Measurements from ENCODE around the gene IL32. TPM values are rescaled to one million over a fixed set of nuclear protein-coding genes. Genes with fewer than 3 reads are reported as not detected.

IL32 gene
- total RNA-seq, 1 experiment from 2014 or later, result 4.7 TPM

- H3K9me3 Mint-ChIP-seq, result no peaks in the 10 kb centered on the region
- peak overlapping the region; percentile 78 for H3K4me3 Mint-ChIP-seq
- peak; percentile 22 for ATAC-seq
- H3K27ac Mint-ChIP-seq, result no peak overlapping the region
- peaks cover 13% of the 10 kb centered on the region for H3K4me1 Mint-ChIP-seq
- POLR2A ChIA-PET, result interaction anchor here (0.8 to 2.5 kb wide), 7 partner anchors 9 to 88 kb away, joined by 3 to 8 read pairs (median 4); partner anchors contain the start of gene ZNF213
- peaks cover 7% of the 10 kb centered on the region for H3K36me3 Mint-ChIP-seq
- CTCF ChIA-PET, result interaction anchor here (0.6 to 5.8 kb wide), 12 partner anchors 8 to 130 kb away, joined by 3 to 86 read pairs (median 5); partner anchors contain the start of gene TNFRSF12A
- no peak for TF ChIP-seq ETV6 (CRISPR knock-in tag; IDR thresholded peaks at IDR 0.05)
- TF ChIP-seq ZNF317 (CRISPR knock-in tag; IDR thresholded peaks at IDR 0.05; ENCODE audit: borderline replicate concordance, low read depth), result 0 out of 2 replicates have a peak, but pooled peaks have one; percentile 34
- TF ChIP-seq ARID4B (CRISPR knock-in tag; IDR thresholded peaks at IDR 0.05; ENCODE audit: borderline replicate concordance), result peak; percentile 50; the same call in 1 of the 2 replicates
- TF ChIP-seq ZNF138 (CRISPR knock-in tag; conservative IDR thresholded peaks at IDR 0.05), result no peak
- 0 out of 2 replicates have a peak, but pooled peaks have one; percentile 56 for TF ChIP-seq ELF4 (CRISPR knock-in tag; IDR thresholded peaks at IDR 0.05; ENCODE audit: low read depth)
- TF ChIP-seq PREB (CRISPR knock-in tag; IDR thresholded peaks at IDR 0.05; ENCODE audit: borderline replicate concordance), result no peak
- TF ChIP-seq ATF6 (CRISPR knock-in tag; IDR thresholded peaks at IDR 0.05), result no peak
- TF ChIP-seq, protein P1, sequence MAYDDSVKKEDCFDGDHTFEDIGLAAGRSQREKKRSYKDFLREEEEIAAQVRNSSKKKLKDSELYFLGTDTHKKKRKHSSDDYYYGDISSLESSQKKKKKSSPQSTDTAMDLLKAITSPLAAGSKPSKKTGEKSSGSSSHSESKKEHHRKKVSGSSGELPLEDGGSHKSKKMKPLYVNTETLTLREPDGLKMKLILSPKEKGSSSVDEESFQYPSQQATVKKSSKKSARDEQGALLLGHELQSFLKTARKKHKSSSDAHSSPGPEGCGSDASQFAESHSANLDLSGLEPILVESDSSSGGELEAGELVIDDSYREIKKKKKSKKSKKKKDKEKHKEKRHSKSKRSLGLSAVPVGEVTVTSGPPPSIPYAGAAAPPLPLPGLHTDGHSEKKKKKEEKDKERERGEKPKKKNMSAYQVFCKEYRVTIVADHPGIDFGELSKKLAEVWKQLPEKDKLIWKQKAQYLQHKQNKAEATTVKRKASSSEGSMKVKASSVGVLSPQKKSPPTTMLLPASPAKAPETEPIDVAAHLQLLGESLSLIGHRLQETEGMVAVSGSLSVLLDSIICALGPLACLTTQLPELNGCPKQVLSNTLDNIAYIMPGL (CRISPR knock-in tag; IDR thresholded peaks at IDR 0.05), result peak; percentile 79; the same call in 1 of the 2 replicates
- no peak for TF ChIP-seq ATF1 (CRISPR knock-in tag; IDR thresholded peaks at IDR 0.05)
- no peak; the same call in 1 of the 2 replicates for TF ChIP-seq ZNF219 (CRISPR knock-in tag; IDR thresholded peaks at IDR 0.05; ENCODE audit: borderline replicate concordance)
- no peak for TF ChIP-seq ZNF671 (CRISPR knock-in tag; IDR thresholded peaks at IDR 0.05)
- TF ChIP-seq ZNF512 (CRISPR knock-in tag; IDR thresholded peaks at IDR 0.05; ENCODE audit: borderline replicate concordance), result no peak
- TF ChIP-seq ZNF121 (CRISPR knock-in tag; IDR thresholded peaks at IDR 0.05), result no peak
- no peak for TF ChIP-seq SP1 (CRISPR knock-in tag; conservative IDR thresholded peaks at IDR 0.05)
- TF ChIP-seq, protein P2, sequence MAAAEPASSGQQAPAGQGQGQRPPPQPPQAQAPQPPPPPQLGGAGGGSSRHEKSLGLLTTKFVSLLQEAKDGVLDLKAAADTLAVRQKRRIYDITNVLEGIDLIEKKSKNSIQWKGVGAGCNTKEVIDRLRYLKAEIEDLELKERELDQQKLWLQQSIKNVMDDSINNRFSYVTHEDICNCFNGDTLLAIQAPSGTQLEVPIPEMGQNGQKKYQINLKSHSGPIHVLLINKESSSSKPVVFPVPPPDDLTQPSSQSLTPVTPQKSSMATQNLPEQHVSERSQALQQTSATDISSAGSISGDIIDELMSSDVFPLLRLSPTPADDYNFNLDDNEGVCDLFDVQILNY (CRISPR knock-in tag; IDR thresholded peaks at IDR 0.05), result peak; percentile 26; the same call in 1 of the 2 replicates
- TF ChIP-seq NFATC4 (CRISPR knock-in tag; IDR thresholded peaks at IDR 0.05), result no peak
- no peak for TF ChIP-seq STAT6 (CRISPR knock-in tag; conservative IDR thresholded peaks at IDR 0.05; ENCODE audit: low read depth)
- 0 out of 2 replicates have a peak, but pooled peaks have one; percentile 6 for TF ChIP-seq ZNF423 (CRISPR knock-in tag; IDR thresholded peaks at IDR 0.05)
- DNase-seq (ENCODE audit: low spot score), result no peak
- H3K27me3 Mint-ChIP-seq (ENCODE audit: low read depth), result peaks cover 33% of the 10 kb centered on the region
Observed at GRCh38 chr16:3046641-3047386, 18.6 kb upstream of the IL32 start.

All from WTC11 (cell line).